NCI-H146 (cell line): ENCODE measurements around the gene SH3RF3.

Experiments
- DNase-seq: peaks from one replicate; lab custom pipeline; 2025; lab: John Stamatoyannopoulos, UW

Gene SH3RF3

GRCh38 chr2:109260886-109261700 is 132.1 kb downstream of the SH3RF3 start:
- DNase-seq: peak; percentile 35

- DNase-seq: no peak
Observed at GRCh38 chr2:109261906-109262631, 133.1 kb downstream of the SH3RF3 start.

- DNase-seq: no peak
Observed at GRCh38 chr2:109264595-109265328, 135.8 kb downstream of the SH3RF3 start.

- no peak for DNase-seq
Observed at GRCh38 chr2:109265369-109265768, 136.4 kb downstream of the SH3RF3 start.

GRCh38 chr2:109265953-109266352 is 136.9 kb downstream of the SH3RF3 start:
- DNase-seq: no peak

GRCh38 chr2:109266496-109266895 is 137.5 kb downstream of the SH3RF3 start:
- DNase-seq: no peak

- DNase-seq: no peak
Observed at GRCh38 chr2:109266998-109267854, 138.2 kb downstream of the SH3RF3 start.

GRCh38 chr2:109268916-109269315 is 139.9 kb downstream of the SH3RF3 start:
- DNase-seq: no peak

- DNase-seq: no peak
Observed at GRCh38 chr2:109269706-109270504, 140.9 kb downstream of the SH3RF3 start.

DNA sequence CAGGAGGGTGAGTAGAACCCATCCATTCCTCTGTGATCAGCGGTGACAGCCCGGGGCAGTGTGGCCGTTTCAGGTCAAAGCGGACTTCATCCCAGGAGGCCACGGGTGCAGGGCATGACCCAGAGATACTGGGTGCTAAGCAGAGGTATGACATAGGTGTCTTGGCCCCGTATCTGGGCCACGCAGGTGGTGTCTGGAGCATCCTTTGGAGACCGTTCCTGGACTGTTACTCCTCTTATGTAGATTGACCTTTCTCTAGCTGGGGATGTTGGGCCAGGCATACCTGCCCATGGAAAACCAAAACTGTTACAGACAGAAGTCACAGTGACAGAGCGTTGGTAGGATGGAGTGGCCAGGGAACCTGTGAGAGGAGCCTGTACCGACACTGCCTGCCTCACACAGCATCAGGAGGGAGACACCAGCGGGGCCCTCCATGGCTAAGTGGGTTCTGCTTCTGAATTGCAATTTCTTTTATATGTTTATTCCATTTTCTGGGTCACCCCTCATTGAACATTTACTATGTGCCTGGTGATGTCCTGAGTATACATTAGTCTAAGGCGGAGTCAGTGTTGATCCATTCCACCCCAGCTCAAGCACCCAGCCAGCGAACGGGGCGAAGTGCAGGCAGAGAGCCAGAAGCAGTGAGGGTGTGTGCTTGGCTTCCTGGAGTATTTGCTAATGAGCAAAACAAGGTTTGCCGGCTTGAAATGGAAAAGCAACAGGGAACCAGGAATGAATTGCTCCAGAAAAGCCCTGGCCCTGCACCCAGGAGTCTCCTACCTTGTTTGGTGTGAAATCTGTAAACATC is 141.7 kb downstream of the SH3RF3 start:
- DNase-seq: no peak

GRCh38 chr2:109271920-109272319 is 142.9 kb downstream of the SH3RF3 start:
- no peak for DNase-seq

DNA sequence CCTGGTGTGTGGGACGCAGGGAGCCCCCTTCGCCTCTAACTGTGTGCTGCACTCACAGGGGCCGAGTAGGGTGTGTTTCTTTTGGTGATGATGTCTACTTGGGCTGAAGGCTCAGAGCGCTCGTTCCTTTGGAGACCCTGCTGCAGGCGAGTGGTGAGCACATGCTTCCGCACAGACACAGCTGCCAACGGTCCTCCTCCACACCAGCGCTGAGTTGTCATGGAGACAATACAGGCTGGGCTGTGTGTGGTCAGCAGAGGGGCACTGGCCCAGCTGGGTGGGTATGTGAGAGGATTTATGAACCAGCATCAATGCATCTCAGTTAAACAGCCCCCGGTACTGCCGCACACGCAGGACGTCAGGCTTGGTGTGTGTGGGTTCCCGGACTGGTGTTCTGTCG is 143.5 kb downstream of the SH3RF3 start:
- DNase-seq: no peak

- DNase-seq: no peak
Observed at GRCh38 chr2:109275120-109276012, 146.4 kb downstream of the SH3RF3 start.

- no peak for DNase-seq
Observed at GRCh38 chr2:109277406-109277805, 148.4 kb downstream of the SH3RF3 start.

GRCh38 chr2:109279243-109279860 is 150.3 kb downstream of the SH3RF3 start:
- no peak for DNase-seq

- no peak for DNase-seq
Observed at GRCh38 chr2:109280804-109281203, 151.8 kb downstream of the SH3RF3 start.

DNA sequence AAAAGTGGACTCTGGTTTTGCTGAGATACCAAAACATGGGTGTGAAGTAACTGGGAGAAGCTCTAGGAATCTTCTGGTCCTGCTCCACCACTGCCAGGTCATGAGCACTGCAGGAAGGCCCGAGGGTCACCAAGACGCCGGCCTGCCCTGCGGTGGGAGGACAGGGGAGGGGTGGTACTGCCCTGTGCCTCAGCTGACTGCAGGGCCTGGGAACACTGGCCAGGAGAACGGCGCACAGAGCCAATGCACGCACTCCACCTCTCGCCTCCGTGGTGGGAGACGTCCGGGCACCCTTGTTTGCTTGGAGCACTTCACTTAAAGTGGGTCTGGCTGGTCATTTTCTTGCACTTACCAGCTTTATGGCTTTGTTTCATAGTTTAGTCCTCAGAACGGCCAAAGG is 153.4 kb downstream of the SH3RF3 start:
- DNase-seq: no peak

- no peak for DNase-seq
Observed at GRCh38 chr2:109282865-109283264, 153.9 kb downstream of the SH3RF3 start.

DNA sequence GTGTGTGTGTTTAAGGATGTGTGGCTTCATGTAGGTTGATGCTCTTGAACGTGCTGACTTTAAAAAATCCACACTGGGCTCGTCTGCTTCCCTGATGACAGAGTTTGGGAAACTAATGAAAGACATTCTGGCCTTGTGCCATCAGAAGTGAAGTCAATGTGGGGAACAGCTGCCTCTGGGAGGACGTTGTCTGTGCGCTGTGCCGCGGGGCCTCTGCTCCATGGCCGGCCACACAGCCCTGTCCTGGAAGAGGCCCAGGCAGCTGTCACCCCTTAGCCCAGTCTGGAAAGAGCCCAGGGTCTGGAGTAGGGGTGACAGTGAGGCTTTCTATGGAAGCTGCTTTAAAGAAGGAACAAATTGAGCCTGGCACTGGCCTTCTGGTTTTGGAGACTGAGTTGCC is 155.8 kb downstream of the SH3RF3 start:
- DNase-seq: no peak
